GM23338 (cell line): ENCODE data around the gene GPRC5D.

Source experiments
- EZH2 ChIP-seq: fragments of 200-600 bp; sonication (generic); IDR thresholded peaks from one replicate; pipeline ENCODE4 v1.8.0; 2017; ENCODE audit warnings: antibody characterized with exemption, mild to moderate bottlenecking, low read depth; ENCODE audit not compliant: unreplicated experiment
- EZH2phosphoT487 ChIP-seq: fragments of 200-600 bp; sonication (generic); IDR thresholded peaks from one replicate; pipeline ENCODE4 v1.8.1; 2018; ENCODE audit warnings: antibody characterized with exemption; ENCODE audit not compliant: unreplicated experiment
- POLR2AphosphoS5 ChIP-seq: IDR thresholded peaks from 2 replicates; pipeline ENCODE4 v1.6.1; 2016; ENCODE audit warnings: antibody characterized with exemption, low read depth
- TF ChIP-seq, protein P1 (sequence below): IDR thresholded peaks from one replicate; pipeline ENCODE4 v1.6.1; 2018; ENCODE audit warnings: antibody characterized with exemption; ENCODE audit not compliant: unreplicated experiment
- TF ChIP-seq, protein P2 (sequence below), 2 experiments: fragments of 200-600 bp in 1 of 2; sonication (generic) in 1 of 2; conservative IDR thresholded peaks; 2 replicates each; pipeline versions ENCODE4 v1.5.1 to v1.6.1; 2016 to 2017; ENCODE audit warnings: antibody characterized with exemption in 2 of 2, low read depth in 2 of 2, mild to moderate bottlenecking in 2 of 2, moderate library complexity in 1 of 2
- TF ChIP-seq, protein P3 (sequence below): fragments of 250-450 bp; sonication (Bioruptor Pico); IDR thresholded peaks from 2 replicates; pipeline ENCODE4 v1.5.0; 2020; ENCODE audit warnings: mild to moderate bottlenecking, moderate library complexity

- no peak for TF ChIP-seq EZH2
- TF ChIP-seq, protein P1, sequence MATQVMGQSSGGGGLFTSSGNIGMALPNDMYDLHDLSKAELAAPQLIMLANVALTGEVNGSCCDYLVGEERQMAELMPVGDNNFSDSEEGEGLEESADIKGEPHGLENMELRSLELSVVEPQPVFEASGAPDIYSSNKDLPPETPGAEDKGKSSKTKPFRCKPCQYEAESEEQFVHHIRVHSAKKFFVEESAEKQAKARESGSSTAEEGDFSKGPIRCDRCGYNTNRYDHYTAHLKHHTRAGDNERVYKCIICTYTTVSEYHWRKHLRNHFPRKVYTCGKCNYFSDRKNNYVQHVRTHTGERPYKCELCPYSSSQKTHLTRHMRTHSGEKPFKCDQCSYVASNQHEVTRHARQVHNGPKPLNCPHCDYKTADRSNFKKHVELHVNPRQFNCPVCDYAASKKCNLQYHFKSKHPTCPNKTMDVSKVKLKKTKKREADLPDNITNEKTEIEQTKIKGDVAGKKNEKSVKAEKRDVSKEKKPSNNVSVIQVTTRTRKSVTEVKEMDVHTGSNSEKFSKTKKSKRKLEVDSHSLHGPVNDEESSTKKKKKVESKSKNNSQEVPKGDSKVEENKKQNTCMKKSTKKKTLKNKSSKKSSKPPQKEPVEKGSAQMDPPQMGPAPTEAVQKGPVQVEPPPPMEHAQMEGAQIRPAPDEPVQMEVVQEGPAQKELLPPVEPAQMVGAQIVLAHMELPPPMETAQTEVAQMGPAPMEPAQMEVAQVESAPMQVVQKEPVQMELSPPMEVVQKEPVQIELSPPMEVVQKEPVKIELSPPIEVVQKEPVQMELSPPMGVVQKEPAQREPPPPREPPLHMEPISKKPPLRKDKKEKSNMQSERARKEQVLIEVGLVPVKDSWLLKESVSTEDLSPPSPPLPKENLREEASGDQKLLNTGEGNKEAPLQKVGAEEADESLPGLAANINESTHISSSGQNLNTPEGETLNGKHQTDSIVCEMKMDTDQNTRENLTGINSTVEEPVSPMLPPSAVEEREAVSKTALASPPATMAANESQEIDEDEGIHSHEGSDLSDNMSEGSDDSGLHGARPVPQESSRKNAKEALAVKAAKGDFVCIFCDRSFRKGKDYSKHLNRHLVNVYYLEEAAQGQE, result no peak
- TF ChIP-seq, protein P2, sequence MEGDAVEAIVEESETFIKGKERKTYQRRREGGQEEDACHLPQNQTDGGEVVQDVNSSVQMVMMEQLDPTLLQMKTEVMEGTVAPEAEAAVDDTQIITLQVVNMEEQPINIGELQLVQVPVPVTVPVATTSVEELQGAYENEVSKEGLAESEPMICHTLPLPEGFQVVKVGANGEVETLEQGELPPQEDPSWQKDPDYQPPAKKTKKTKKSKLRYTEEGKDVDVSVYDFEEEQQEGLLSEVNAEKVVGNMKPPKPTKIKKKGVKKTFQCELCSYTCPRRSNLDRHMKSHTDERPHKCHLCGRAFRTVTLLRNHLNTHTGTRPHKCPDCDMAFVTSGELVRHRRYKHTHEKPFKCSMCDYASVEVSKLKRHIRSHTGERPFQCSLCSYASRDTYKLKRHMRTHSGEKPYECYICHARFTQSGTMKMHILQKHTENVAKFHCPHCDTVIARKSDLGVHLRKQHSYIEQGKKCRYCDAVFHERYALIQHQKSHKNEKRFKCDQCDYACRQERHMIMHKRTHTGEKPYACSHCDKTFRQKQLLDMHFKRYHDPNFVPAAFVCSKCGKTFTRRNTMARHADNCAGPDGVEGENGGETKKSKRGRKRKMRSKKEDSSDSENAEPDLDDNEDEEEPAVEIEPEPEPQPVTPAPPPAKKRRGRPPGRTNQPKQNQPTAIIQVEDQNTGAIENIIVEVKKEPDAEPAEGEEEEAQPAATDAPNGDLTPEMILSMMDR (conservative IDR thresholded peaks at IDR 0.05; ENCODE audit: low read depth in 2 of 2), result no peak
- TF ChIP-seq EZH2phosphoT487, result no peak
- TF ChIP-seq POLR2AphosphoS5, result no peak
- TF ChIP-seq, protein P3, sequence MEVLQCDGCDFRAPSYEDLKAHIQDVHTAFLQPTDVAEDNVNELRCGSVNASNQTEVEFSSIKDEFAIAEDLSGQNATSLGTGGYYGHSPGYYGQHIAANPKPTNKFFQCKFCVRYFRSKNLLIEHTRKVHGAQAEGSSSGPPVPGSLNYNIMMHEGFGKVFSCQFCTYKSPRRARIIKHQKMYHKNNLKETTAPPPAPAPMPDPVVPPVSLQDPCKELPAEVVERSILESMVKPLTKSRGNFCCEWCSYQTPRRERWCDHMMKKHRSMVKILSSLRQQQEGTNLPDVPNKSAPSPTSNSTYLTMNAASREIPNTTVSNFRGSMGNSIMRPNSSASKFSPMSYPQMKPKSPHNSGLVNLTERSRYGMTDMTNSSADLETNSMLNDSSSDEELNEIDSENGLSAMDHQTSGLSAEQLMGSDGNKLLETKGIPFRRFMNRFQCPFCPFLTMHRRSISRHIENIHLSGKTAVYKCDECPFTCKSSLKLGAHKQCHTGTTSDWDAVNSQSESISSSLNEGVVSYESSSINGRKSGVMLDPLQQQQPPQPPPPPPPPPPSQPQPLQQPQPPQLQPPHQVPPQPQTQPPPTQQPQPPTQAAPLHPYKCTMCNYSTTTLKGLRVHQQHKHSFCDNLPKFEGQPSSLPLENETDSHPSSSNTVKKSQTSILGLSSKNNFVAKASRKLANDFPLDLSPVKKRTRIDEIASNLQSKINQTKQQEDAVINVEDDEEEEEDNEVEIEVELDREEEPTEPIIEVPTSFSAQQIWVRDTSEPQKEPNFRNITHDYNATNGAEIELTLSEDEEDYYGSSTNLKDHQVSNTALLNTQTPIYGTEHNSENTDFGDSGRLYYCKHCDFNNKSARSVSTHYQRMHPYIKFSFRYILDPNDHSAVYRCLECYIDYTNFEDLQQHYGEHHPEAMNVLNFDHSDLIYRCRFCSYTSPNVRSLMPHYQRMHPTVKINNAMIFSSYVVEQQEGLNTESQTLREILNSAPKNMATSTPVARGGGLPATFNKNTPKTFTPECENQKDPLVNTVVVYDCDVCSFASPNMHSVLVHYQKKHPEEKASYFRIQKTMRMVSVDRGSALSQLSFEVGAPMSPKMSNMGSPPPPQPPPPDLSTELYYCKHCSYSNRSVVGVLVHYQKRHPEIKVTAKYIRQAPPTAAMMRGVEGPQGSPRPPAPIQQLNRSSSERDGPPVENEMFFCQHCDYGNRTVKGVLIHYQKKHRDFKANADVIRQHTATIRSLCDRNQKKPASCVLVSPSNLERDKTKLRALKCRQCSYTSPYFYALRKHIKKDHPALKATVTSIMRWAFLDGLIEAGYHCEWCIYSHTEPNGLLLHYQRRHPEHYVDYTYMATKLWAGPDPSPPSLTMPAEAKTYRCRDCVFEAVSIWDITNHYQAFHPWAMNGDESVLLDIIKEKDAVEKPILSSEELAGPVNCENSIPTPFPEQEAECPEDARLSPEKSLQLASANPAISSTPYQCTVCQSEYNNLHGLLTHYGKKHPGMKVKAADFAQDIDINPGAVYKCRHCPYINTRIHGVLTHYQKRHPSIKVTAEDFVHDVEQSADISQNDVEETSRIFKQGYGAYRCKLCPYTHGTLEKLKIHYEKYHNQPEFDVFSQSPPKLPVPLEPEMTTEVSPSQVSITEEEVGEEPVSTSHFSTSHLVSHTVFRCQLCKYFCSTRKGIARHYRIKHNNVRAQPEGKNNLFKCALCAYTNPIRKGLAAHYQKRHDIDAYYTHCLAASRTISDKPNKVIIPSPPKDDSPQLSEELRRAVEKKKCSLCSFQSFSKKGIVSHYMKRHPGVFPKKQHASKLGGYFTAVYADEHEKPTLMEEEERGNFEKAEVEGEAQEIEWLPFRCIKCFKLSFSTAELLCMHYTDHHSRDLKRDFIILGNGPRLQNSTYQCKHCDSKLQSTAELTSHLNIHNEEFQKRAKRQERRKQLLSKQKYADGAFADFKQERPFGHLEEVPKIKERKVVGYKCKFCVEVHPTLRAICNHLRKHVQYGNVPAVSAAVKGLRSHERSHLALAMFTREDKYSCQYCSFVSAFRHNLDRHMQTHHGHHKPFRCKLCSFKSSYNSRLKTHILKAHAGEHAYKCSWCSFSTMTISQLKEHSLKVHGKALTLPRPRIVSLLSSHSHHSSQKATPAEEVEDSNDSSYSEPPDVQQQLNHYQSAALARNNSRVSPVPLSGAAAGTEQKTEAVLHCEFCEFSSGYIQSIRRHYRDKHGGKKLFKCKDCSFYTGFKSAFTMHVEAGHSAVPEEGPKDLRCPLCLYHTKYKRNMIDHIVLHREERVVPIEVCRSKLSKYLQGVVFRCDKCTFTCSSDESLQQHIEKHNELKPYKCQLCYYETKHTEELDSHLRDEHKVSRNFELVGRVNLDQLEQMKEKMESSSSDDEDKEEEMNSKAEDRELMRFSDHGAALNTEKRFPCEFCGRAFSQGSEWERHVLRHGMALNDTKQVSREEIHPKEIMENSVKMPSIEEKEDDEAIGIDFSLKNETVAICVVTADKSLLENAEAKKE, result no peak
These were observed 40.6 kb upstream of the GPRC5D start for GRCh38 chr12:12992418-12993130.
